HepG2 (cell line): ENCODE results near the gene NDE1. TPM values are rescaled to one million over a fixed set of nuclear protein-coding genes. Genes with fewer than 3 reads are reported as not detected.

Experiments
- GABPA ChIP-seq, 2 experiments: IDR thresholded peaks; 2 replicates each; pipeline ENCODE4 v1.6.1; 2011 to 2016; ENCODE audit warnings: low read depth in 2 of 2, low read length in 1 of 2, missing biosample characterization in 1 of 2, missing genetic modification characterization in 1 of 2
- MTF1 ChIP-seq: sonication (generic); formaldehyde crosslinking; IDR thresholded peaks from 2 replicates; pipeline ENCODE4 v1.5.0; 2020; ENCODE audit warnings: missing genetic modification reagents
- NFE2 ChIP-seq: sonication (generic); formaldehyde crosslinking; IDR thresholded peaks from 2 replicates; pipeline ENCODE4 v1.4.0; 2020; ENCODE audit warnings: missing genetic modification reagents
- PATZ1 ChIP-seq: sonication (generic); formaldehyde crosslinking; IDR thresholded peaks from 2 replicates; pipeline ENCODE4 v1.4.0; 2020; ENCODE audit warnings: missing genetic modification reagents
- PRMT3 ChIP-seq: sonication (generic); formaldehyde crosslinking; IDR thresholded peaks from 2 replicates; pipeline ENCODE4 v1.8.1; 2022; ENCODE audit warnings: low read depth, mild to moderate bottlenecking, moderate library complexity, missing genetic modification reagents, borderline replicate concordance
- USF2 ChIP-seq, 2 experiments: sonication (generic) in 1 of 2; formaldehyde crosslinking in 1 of 2; IDR thresholded peaks; 2 replicates each; pipeline versions ENCODE4 v1.5.1 to v1.6.1; 2011 to 2020; ENCODE audit warnings: borderline replicate concordance in 1 of 2, low read depth in 1 of 2, low read length in 1 of 2, mild to moderate bottlenecking in 1 of 2, missing genetic modification reagents in 1 of 2, moderate library complexity in 1 of 2
- ZBTB34 ChIP-seq: sonication (generic); formaldehyde crosslinking; IDR thresholded peaks from 2 replicates; pipeline ENCODE4 v1.8.0; 2022; ENCODE audit warnings: mild to moderate bottlenecking, missing genetic modification reagents
- ZEB1 ChIP-seq: IDR thresholded peaks from 2 replicates; pipeline ENCODE4 v1.6.1; 2012; ENCODE audit warnings: mild to moderate bottlenecking, low read depth, inconsistent platforms; ENCODE audit not compliant: insufficient replicate concordance
- ZFP1 ChIP-seq: IDR thresholded peaks from 2 replicates; pipeline ENCODE4 v1.6.1; 2016
- ZNF335 ChIP-seq: sonication (generic); formaldehyde crosslinking; IDR thresholded peaks from 2 replicates; pipeline ENCODE4 v1.4.0; 2020; ENCODE audit warnings: missing genetic modification reagents
- ZNF589 ChIP-seq: sonication (generic); formaldehyde crosslinking; conservative IDR thresholded peaks from 2 replicates; pipeline ENCODE4 v1.8.0; 2022; ENCODE audit warnings: mild to moderate bottlenecking, moderate library complexity, missing genetic modification reagents
- ZNF615 ChIP-seq: sonication (generic); formaldehyde crosslinking; IDR thresholded peaks from 2 replicates; pipeline ENCODE4 v1.5.0; 2020; ENCODE audit warnings: mild to moderate bottlenecking, missing genetic modification reagents, borderline replicate concordance
- ZNF670 ChIP-seq: sonication (generic); formaldehyde crosslinking; IDR thresholded peaks from 2 replicates; pipeline ENCODE4 v1.8.0; 2022; ENCODE audit warnings: mild to moderate bottlenecking, missing genetic modification reagents, borderline replicate concordance
- ZNF710 ChIP-seq: sonication (generic); formaldehyde crosslinking; IDR thresholded peaks from 2 replicates; pipeline ENCODE4 v1.5.0; 2020; ENCODE audit warnings: mild to moderate bottlenecking, missing genetic modification reagents, borderline replicate concordance
- ZNF766 ChIP-seq: sonication (generic); formaldehyde crosslinking; IDR thresholded peaks from 2 replicates; pipeline ENCODE4 v1.5.0; 2020; ENCODE audit warnings: missing genetic modification reagents, borderline replicate concordance
- ZZZ3 ChIP-seq: sonication (generic); formaldehyde crosslinking; IDR thresholded peaks from 2 replicates; pipeline ENCODE4 v1.4.0; 2020; ENCODE audit warnings: missing genetic modification reagents, mild to moderate bottlenecking, borderline replicate concordance
- polyA plus RNA-seq, 8 experiments: library from polyadenylated mRNA; depleted of rRNA in 3 of 8; stranded (reverse) in 7 of 8; unstranded in 1 of 8; fragments of >200 nt; fragmentation: Illumina TruSeq in 4 of 8; extraction: Trizol in 4 of 8; gene quantifications; 2 replicates each; pipeline versions ENCODE4 v1.2.1 to v1.2.3, GENCODE V29; 2011 to 2016; ENCODE audit warnings: low read depth in 4 of 8, missing spikeins in 1 of 8, mixed read lengths in 1 of 8; ENCODE audit not compliant: insufficient read depth in 1 of 8
- total RNA-seq, 5 experiments: library from RNA; depleted of rRNA; stranded (reverse); fragments of >200 nt; fragmentation: Illumina TruSeq; extraction: Trizol; gene quantifications; 2 replicates each; pipeline ENCODE4 v1.2.3, GENCODE V29; 2016; ENCODE audit warnings: low read depth in 1 of 5

The NDE1 gene
- total and polyA plus RNA-seq, 2 of the 13 experiments (the other 11 are each of a cell fraction or from before 2014, with no cell fraction given), result 40.9 to 72.5 TPM

GRCh38 chr16:15672514-15673167, 22.6 kb downstream of the NDE1 start (continued):
- no peak for TF ChIP-seq USF2 (IDR thresholded peaks at IDR 0.05; ENCODE audit: low read depth, low read length)
- peak; percentile 48; the same call in 1 of the 2 replicates for TF ChIP-seq USF2 (CRISPR knock-in tag; IDR thresholded peaks at IDR 0.05; ENCODE audit: borderline replicate concordance)
- TF ChIP-seq MTF1 (CRISPR knock-in tag), result no peak
- peak; percentile 47; the same call in 1 of the 2 replicates for TF ChIP-seq ZZZ3 (CRISPR knock-in tag)
- no peak for TF ChIP-seq GABPA (IDR thresholded peaks at IDR 0.05; ENCODE audit: low read depth, low read length)
- peak; percentile 77 for TF ChIP-seq GABPA (CRISPR knock-in tag; IDR thresholded peaks at IDR 0.05; ENCODE audit: low read depth)
- TF ChIP-seq ZNF335 (CRISPR knock-in tag), result peak; percentile 91
- TF ChIP-seq PRMT3 (CRISPR knock-in tag), result 0 out of 2 replicates have a peak, but pooled peaks have one; percentile 55
- TF ChIP-seq ZNF670, result peak; percentile 97
- TF ChIP-seq ZNF589, result 0 out of 2 replicates have a peak, but pooled peaks have one; percentile 15
- no peak for TF ChIP-seq NFE2
- TF ChIP-seq ZNF615 (CRISPR knock-in tag), result no peak; the same call in 1 of the 2 replicates
- TF ChIP-seq ZFP1 (CRISPR knock-in tag), result peak; percentile 97
- peak; percentile 94 for TF ChIP-seq PATZ1
- peak; percentile 86 for TF ChIP-seq ZBTB34 (CRISPR knock-in tag)
- TF ChIP-seq ZEB1, result peak; percentile 92
- TF ChIP-seq ZNF710 (CRISPR knock-in tag), result peak; percentile 100
- peak; percentile 90; the same call in 1 of the 2 replicates for TF ChIP-seq ZNF766 (CRISPR knock-in tag)
